Epidermal melanocyte (primary cell): ENCODE results near the gene AKAP8L.
"Not testable (repeated sequence)": the region's sequence is repeated elsewhere in the genome, so short reads cannot be mapped to it uniquely, and the experiment has no call there.

Source experiments
- DNase-seq: peaks from one replicate; pipeline ENCODE4 v3.0.0; 2011; ENCODE audit warnings: low spot score; ENCODE audit not compliant: insufficient read length

The AKAP8L gene

DNA sequence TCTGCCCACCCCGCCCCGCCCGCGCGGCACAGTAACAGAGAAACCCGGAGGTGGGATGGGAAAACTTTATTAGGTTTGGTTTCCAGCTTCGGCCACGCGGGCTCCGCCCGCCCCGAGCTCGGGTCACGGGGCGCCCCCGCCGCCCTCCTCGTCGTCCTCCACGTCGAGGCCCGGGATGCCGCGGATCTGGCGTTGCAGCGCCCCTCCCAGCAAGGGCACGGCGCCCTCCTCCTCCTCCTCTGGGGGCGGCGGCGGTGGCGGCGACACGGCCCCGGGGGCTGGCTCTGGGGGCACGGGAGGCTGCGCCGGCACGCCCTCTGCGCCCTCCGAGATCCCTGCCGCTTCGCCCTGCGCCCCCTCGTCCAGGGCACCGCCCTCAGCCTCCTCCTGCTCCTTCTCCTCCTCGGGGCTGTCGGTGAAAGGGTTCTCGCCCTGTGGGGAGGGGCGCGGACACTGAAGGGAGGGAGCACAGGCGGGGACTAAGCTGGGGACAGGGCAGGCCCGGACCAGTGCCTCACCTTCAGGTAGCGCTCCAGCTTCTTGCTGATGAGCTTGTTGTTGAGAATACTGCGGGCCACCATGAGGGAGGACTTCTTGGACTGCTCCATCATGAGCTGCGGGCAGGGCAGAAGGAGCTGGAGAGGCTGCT, 38.7 kb downstream of the AKAP8L start:
- no peak for DNase-seq

- DNase-seq: peak; percentile 97
Measured at GRCh38 chr19:15379083-15379998, 39.4 kb downstream of the AKAP8L start, which contains the start of gene AKAP8. AKAP8 (minus strand) TSS chr19:15379787; CDS start chr19:15379731, 56 bp downstream.

GRCh38 chr19:15378534-15379082, 40.2 kb downstream of the AKAP8L start:
- peak; percentile 69 for DNase-seq

- DNase-seq: no peak
Measured at GRCh38 chr19:15374796-15375440, 43.9 kb downstream of the AKAP8L start.

DNA sequence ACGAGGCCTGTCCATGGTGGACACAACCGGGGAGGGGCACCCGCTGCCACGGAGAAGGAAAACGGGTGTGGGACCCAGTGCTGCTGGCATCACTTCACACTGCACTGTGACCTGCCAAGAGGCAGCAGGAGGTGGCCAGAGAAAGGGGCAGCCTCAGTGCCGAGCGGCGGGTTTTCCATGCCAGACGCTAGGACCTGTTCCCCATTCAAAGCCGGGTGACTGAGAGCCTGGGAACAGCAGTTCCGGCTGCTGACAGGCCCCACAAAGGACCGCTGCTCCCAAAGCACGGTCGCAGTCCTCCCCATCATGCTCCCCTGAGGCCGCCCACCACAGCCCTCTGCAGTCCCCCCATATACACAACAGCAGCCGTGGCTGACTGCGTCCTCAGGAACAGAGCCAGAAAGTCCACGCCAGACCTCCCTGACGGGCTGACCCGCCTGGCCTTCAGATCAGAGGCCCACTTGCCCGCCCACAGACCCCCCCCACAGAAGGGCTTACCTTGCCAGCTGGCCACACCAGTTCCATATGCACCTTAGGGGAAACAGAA, 44.6 kb downstream of the AKAP8L start:
- DNase-seq: no peak

GRCh38 chr19:15373644-15374043, 45.1 kb downstream of the AKAP8L start:
- no peak for DNase-seq

GRCh38 chr19:15372891-15373301, 45.9 kb downstream of the AKAP8L start:
- no peak for DNase-seq

- DNase-seq: no peak
Measured at GRCh38 chr19:15372470-15372869, 46.3 kb downstream of the AKAP8L start.

DNA sequence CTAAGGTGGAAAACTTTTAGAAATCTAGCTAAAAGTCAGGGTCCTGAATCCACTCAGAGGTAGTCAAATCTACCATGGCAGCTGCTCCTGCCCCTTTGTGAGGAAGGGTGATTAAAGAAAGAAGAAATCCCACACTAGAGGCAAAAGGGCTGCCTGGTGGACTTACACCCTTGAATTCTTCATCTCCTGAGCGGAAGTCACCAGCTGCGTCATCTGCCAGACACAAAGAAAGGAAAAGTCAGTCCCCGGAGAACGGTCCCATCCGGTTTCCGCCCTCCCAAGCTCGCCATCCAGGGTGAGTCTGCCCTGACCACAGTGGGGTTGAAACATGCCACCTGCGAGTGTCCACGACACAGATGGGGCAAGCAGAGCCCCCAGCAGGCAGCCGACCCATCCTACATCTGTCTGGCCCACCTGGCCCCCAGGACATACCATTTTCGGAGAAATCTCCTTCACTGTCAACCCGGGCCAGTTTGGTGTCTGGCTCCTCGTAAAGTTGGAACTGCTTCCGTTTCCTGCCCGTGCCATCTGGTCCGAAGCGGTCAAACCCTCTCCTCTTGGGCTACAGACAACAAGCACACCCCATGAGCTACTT, 46.9 kb downstream of the AKAP8L start:
- no peak for DNase-seq

GRCh38 chr19:15371119-15371518, 47.7 kb downstream of the AKAP8L start:
- no peak for DNase-seq

GRCh38 chr19:15369594-15369891, 49.2 kb downstream of the AKAP8L start:
- DNase-seq: no peak

DNA sequence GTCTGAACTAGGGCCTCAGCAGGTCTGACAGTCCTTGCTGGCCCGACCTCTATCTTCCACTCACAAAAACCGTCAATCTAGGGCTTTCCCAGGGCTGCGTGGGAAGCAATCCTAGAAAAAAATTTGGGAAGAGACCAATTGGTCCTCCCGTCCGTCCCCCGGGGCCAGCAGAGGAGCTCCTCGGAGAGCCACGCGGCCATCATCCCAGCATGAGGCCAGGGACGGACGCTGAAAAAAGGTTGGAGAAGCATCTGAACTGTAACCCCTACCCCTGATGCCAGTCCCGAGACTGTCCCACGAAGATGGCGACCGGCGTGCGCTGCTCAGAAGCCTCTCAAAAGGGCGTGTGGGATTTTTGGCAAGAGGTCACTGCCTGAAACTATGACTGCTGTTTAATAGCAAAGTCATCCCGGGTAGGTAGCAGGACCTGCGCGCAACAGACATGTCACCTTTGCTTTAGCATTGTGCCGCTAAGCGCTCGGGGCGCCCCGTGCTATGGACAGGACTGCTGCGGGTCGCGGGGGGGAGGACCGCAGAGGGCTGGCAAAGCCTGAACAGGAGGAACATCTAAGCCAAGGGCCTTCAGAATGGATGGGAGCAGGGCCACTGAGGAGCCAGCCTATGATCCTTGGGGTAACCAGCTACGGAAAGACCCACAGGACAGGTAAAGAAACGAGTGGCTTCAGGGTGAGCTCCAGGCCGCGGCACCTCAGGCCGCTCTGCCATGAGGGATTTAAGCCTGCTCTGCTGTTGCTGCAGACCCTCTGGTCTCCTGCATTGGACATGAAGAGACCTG, 49.8 kb downstream of the AKAP8L start:
- no peak for DNase-seq

DNA sequence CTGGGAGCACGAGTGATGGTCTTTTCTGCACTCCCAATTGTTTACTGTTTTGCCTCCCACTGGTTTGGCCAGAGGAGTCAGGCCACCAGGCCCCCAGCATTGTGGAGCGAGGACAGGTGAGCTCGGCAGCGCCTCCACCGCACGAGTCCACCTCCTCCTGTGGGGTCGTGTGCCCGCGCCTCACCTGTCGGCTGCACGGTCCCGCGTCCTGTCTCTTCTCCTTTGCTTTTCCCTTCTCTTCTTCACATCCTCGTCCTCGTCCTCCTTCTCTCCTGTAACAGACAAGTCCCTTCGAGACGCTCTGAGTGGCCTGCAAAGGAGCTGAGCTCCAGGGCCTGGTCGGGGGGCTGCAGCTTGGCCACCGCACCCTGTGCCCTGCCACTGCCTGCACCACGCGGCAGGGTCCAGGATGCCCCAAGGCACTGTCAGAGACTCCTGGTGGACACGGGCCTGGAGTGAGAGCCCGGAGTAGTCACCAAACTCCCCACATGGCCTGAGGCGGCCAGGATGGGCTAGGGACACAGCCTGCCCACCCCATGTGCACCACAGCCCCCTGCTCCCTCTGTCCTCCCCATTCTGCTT, 50.6 kb downstream of the AKAP8L start:
- DNase-seq: no peak

- DNase-seq: no peak
Measured at GRCh38 chr19:15367439-15367838, 51.3 kb downstream of the AKAP8L start.

DNA sequence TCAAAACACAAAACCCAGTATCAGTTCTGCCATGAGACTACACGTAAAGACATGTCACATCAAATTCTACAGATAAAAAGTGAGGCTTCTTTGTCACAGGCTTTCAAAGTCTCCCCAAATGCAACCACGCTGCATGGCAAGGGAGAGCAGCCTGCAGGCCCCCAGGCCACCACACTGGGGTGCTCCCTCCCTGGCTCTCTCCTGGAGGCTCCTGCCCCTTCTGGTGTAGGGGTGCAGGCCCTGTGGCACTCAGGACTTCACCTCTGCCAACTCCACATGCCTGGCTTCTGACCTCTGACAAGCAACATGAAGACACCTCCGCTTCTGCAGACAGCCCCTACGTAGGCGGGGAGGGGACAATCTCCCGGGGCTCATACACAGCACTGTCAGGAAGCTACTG, 53.5 kb downstream of the AKAP8L start:
- no peak for DNase-seq

GRCh38 chr19:15363791-15364190, 55.0 kb downstream of the AKAP8L start:
- DNase-seq: not testable (repeated sequence)

GRCh38 chr19:15363048-15363447, 55.7 kb downstream of the AKAP8L start:
- not testable (repeated sequence) for DNase-seq

DNA sequence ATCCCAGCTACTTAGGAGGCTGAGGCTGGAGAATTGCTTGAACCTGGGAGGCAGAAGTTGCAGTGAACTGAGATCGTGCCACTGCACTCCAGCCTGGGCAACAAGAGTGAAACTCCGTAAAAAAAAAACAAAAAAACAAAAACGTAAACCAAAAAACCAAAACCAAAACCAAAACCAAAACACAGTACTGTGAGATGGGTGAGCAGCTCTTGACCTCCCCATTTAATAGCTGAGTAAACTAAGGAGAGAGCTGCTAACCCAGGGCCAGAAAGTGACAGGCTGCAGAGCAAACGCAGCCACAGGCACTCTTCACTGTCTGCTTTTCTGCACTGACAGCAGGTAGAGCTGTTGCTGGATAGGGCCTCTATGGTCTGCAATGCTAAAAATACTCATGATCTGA, 58.8 kb downstream of the AKAP8L start:
- not testable (repeated sequence) for DNase-seq

GRCh38 chr19:15358918-15359317, 59.9 kb downstream of the AKAP8L start:
- DNase-seq: no peak

DNA sequence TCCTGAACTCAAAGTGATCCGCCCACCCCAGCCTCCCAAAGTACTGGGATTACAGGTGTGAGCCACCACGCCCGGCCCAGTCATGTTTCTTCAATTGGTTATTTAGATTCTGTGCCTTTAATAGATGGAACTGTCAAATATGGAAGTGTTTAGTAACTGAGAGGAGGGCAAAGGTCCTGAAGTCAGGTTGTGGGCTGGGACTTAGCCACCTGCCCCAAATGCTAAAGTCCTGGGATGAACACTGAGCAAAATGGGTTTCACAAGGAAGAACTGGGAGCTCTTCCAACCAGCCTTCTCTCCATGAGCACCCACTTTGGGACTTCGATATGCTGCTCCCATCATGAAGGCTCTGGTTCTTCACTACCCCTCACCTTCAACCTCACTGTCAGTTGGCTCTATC, 60.9 kb downstream of the AKAP8L start:
- DNase-seq: no peak
